Heart right ventricle (tissue), 16 donors: ENCODE measurements around the gene TTC8. TPM values are rescaled to one million over a fixed set of nuclear protein-coding genes. Genes with fewer than 3 reads are reported as not detected.

ENCODE experiments used
- ATAC-seq, 8 donors: fragments of 200-7000 bp; cut with Tn5 transposase; one replicate each; pipeline ENCODE4 v1.9.1; 2020; ENCODE audit warnings: mild to moderate bottlenecking in 8 of 8, moderate library complexity in 8 of 8, moderate number of reproducible peaks in 1 of 8
- DNase-seq, 2 donors: peaks; one replicate each; pipeline ENCODE4 v3.0.0-alpha.2; 2020
- H3K27ac ChIP-seq, 10 donors: fragments of 200-600 bp; sonication (generic) in 2 of 10; one replicate each; pipeline versions ENCODE4 v1.5.0 to v1.8.0; 2020 to 2022; ENCODE audit warnings: mild to moderate bottlenecking in 3 of 10
- H3K27me3 ChIP-seq, 7 donors: fragments of 200-600 bp; one replicate each; pipeline ENCODE4 v1.8.0; 2021 to 2022; ENCODE audit warnings: mild to moderate bottlenecking in 2 of 7
- H3K36me3 ChIP-seq, 9 donors: fragments of 200-600 bp; sonication (generic) in 1 of 9; one replicate each; pipeline versions ENCODE4 v1.5.0 to v1.8.0; 2020 to 2022; ENCODE audit warnings: mild to moderate bottlenecking in 2 of 9
- H3K4me1 ChIP-seq, 9 donors: fragments of 200-600 bp; sonication (generic) in 1 of 9; one replicate each; pipeline versions ENCODE4 v1.5.0 to v1.8.0; 2020 to 2022; ENCODE audit warnings: mild to moderate bottlenecking in 4 of 9
- H3K4me3 ChIP-seq, 10 donors: fragments of 200-600 bp; sonication (generic) in 2 of 10; one replicate each; pipeline versions ENCODE4 v1.5.0 to v1.8.0; 2020 to 2022; ENCODE audit warnings: mild to moderate bottlenecking in 7 of 10, moderate library complexity in 2 of 10
- H3K9me3 ChIP-seq, 11 donors: fragments of 200-600 bp in 10 of 11; sonication (generic) in 2 of 11; one replicate each; pipeline versions ENCODE4 v1.5.0 to v1.8.0; 2013 to 2022; ENCODE audit warnings: mild to moderate bottlenecking in 2 of 11, control low read depth in 1 of 11, moderate library complexity in 1 of 11
- CTCF ChIP-seq, 9 donors: fragments of 200-600 bp; sonication (generic) in 2 of 9; IDR thresholded peaks; one replicate each; pipeline versions ENCODE4 v1.5.0 to v1.8.0; 2021 to 2022; ENCODE audit warnings: antibody characterized with exemption in 9 of 9, mild to moderate bottlenecking in 5 of 9, moderate library complexity in 1 of 9
- WGBS, 2 donors: extraction: QIAGEN DNeasy Blood & Tissue Kit; methylation state at CpG; one replicate each; pipeline ENCODE4 v1.1.7; 2013; ENCODE audit warnings: inconsistent platforms in 1 of 2; 5-methylcytosine and 5-hydroxymethylcytosine counted together
- intact Hi-C, 10 donors: fragments of 100-400 bp; cut with DNase I; formaldehyde crosslinking; loops; one replicate each; pipeline versions ENCODE4 v1.11.1 to v1.14.2; 2022
- polyA plus RNA-seq, 2 donors: library from polyadenylated mRNA; stranded (reverse); fragments of 200-250 nt; gene quantifications; one replicate each; pipeline ENCODE4 v1.2.3, GENCODE V29; 2013
- total RNA-seq, 10 donors: library from RNA; stranded (reverse); fragmentation: NEBNext Ultra II Directional in 3 of 10; extraction: Animal tissue kit (Norgen Biotek cat#: 25700) in 3 of 10; gene quantifications; one replicate each; pipeline versions ENCODE4 v1.2.1 to v1.2.4, GENCODE V29; 2021 to 2023
- donor health status: Arrhythmogenic right ventricular cardiomyopathy.
- donor health status: ischemic (EF 13 %, LVEDD 7.1; RV severe dilation, severe dysfunction).
- donor health status: healthy with polysubstance abuse.
- donor health status: DM: no; HTN: yes; CAD: no.
- donor health status: DM: no; HTN: no; CAD: no.
- donor health status: ischemic (EF 25% LVEDD 6.9; RV normal size, moderate dysfunction).
- donor health status: ischemic (EF 25% LVEDD 5.7; RV mildly dilated, moderate dysfunction).
- donor health status: healthy.
- donor health status: DM: yes; HTN: yes; CAD: no.
- donor health status: Ischemic cardiomyopathy.
- donor health status: ischemic (EF 35%, LVEDD 5.7; RV mildly dilated, moderate dysfunction).
- donor health status: nonischemic (EF 11% LVEDD 7.7; RV severe dilation, severe dysfunction).
- donor health status: DM: yes; HTN: yes; CAD: no.
- donor health status: PGD.
- donor health status: ischemic (EF 29% LVEDD 5.4; RV normal size, mild dysfunction).
- donor health status: nonischemic (EF 23%, LVEDD 6.1; RV moderate dilation, normal function).

The TTC8 gene
- total and polyA plus RNA-seq, 12 donors, result 3.8 to 16.0 (median 11.9) TPM

DNA sequence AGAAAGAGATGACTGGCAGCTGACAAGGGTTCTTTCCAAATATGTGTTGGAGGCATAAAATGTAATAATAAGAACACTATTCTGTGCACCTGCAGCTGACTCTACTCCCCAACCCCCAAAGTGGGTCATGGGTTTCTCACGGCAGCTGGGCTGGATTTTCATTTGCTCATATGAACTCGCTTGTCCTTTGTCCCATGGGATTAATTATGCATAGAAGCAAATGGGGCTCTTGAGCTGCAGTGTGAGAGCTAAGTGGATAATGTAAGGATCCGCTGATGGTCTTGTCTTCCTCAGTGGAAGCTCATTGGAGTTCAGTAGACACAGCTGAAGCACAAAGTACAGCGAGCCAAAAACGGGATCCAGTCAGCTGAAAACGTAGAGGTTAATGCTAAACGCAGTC, 46.3 kb downstream of the TTC8 start:
- intact Hi-C loops, result no loop called here
- peaks cover 0 to 63% (median 0%) of the 10 kb centered on the region in 9 donors for H3K36me3 ChIP-seq
- no peak overlapping the region for H3K4me3 ChIP-seq
- WGBS, 2 donors, result 93% methylated on average over 7 of the region's 7 CpGs
- no peak for DNase-seq
- ATAC-seq, result no peak
- no peaks in the 10 kb centered on the region for H3K27me3 ChIP-seq
- H3K27ac ChIP-seq, result no peak overlapping the region
- TF ChIP-seq CTCF (IDR thresholded peaks at IDR 0.05), result no peak
- H3K9me3 ChIP-seq, result no peaks in the 10 kb centered on the region
- H3K4me1 ChIP-seq, result no peaks in the 10 kb centered on the region

- H3K9me3 ChIP-seq, result no peaks in the 10 kb centered on the region
- no peaks in the 10 kb centered on the region for H3K27me3 ChIP-seq
- WGBS, 2 donors, result 91 to 93% methylated on average over 3 of the region's 3 CpGs
- H3K4me1 ChIP-seq, result no peaks in the 10 kb centered on the region
- intact Hi-C loops, result no loop called here
- no peak overlapping the region for H3K4me3 ChIP-seq
- peaks cover 0 to 68% (median 0%) of the 10 kb centered on the region in 9 donors for H3K36me3 ChIP-seq
- H3K27ac ChIP-seq, result no peak overlapping the region
- ATAC-seq (no peak), DNase-seq (no peak)
- no peak for TF ChIP-seq CTCF (IDR thresholded peaks at IDR 0.05)
Observed at GRCh38 chr14:88871429-88871828, 47.0 kb downstream of the TTC8 start.

- ATAC-seq, result no peak
- 72 to 81% methylated on average over 3 of the region's 3 CpGs for WGBS, 2 donors
- H3K36me3 ChIP-seq, result peaks cover 0 to 79% (median 2%) of the 10 kb centered on the region in 9 donors
Observed at GRCh38 chr14:88872976-88873375, 48.5 kb downstream of the TTC8 start.

DNA sequence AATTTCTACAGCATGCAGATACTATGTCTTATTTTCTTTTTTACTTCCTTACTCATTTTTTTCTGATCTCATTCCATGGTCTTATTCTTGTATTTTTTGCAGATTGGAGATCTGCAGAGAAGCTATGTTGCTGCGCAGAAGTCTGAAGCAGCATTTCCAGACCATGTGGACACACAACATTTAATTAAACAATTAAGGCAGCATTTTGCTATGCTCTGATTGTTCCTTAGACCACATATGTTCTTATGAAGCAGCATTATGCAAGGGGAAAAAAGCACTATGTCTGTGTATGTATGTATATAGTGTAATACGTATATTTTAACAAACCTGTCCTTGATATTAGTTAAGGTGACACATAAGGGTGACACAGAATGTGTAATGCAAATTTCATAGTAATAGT, 52.7 kb downstream of the TTC8 start:
- H3K27me3 ChIP-seq, result no peaks in the 10 kb centered on the region
- intact Hi-C loops, result no loop called here
- peaks cover 0 to 18% (median 5%) of the 10 kb centered on the region in 11 donors for H3K9me3 ChIP-seq
- no peak for ATAC-seq
- peaks cover 0 to 6% (median 0%) of the 10 kb centered on the region in 9 donors for H3K4me1 ChIP-seq
- 96 to 97% methylated on average over 2 of the region's 2 CpGs for WGBS, 2 donors
- no peak overlapping the region for H3K4me3 ChIP-seq
- no peak overlapping the region for H3K27ac ChIP-seq
- peaks cover 0 to 74% (median 2%) of the 10 kb centered on the region in 9 donors for H3K36me3 ChIP-seq
- no peak for TF ChIP-seq CTCF (IDR thresholded peaks at IDR 0.05)
- DNase-seq, result no peak

More at GRCh38 chr14:88872976-88873375, 48.5 kb downstream of the TTC8 start:
- intact Hi-C loops, result no loop called here
- Histone ChIP-seq H3K4me3 (no peak overlapping the region), H3K27me3 (no peaks in the 10 kb centered on the region), H3K9me3 (no peaks in the 10 kb centered on the region), H3K27ac (no peak overlapping the region), H3K4me1 (no peaks in the 10 kb centered on the region)
- DNase-seq, result no peak
- TF ChIP-seq CTCF (IDR thresholded peaks at IDR 0.05), result no peak
